SK-N-SH treated with all-trans-retinoic acid at 6 μM for 48 hours (cell line): Measurements from ENCODE around the gene FHIT.

Experiments used
- ATAC-seq: fragments of 200-7000 bp; cut with Tn5 transposase; 3 replicates; pipeline ENCODE4 v1.9.1; 2020; ENCODE audit warnings: mild to moderate bottlenecking, moderate library complexity
- BACH2 ChIP-seq: fragments of 250-450 bp; sonication (Bioruptor Pico); IDR thresholded peaks from 2 replicates; pipeline ENCODE4 v1.9.0; 2021; ENCODE audit warnings: mild to moderate bottlenecking, borderline replicate concordance
- CREB5 ChIP-seq: fragments of 250-450 bp; sonication (Bioruptor Pico); IDR thresholded peaks from 2 replicates; pipeline ENCODE4 v1.5.1; 2020; ENCODE audit warnings: low read depth, mild to moderate bottlenecking, moderate library complexity
- CSDC2 ChIP-seq: fragments of 250-450 bp; sonication (Bioruptor Pico); IDR thresholded peaks from 2 replicates; pipeline ENCODE4 v1.5.0; 2020; ENCODE audit warnings: mild to moderate bottlenecking, moderate library complexity
- CSRNP3 ChIP-seq: fragments of 250-450 bp; sonication (Bioruptor Pico); IDR thresholded peaks from 2 replicates; pipeline ENCODE4 v1.5.1; 2021; ENCODE audit warnings: mild to moderate bottlenecking, moderate library complexity
- ESRRG ChIP-seq: fragments of 250-450 bp; sonication (Bioruptor Pico); IDR thresholded peaks from 2 replicates; pipeline ENCODE4 v1.6.1; 2021; ENCODE audit warnings: mild to moderate bottlenecking
- GLIS3 ChIP-seq: fragments of 250-450 bp; sonication (Bioruptor Pico); IDR thresholded peaks from 2 replicates; pipeline ENCODE4 v1.5.0; 2020; ENCODE audit warnings: mild to moderate bottlenecking, moderate library complexity
- ISL1 ChIP-seq: fragments of 250-450 bp; sonication (Bioruptor Pico); IDR thresholded peaks from 2 replicates; pipeline ENCODE4 v2.1.2; 2022; ENCODE audit warnings: mild to moderate bottlenecking, moderate library complexity
- OSR1 ChIP-seq: fragments of 250-450 bp; sonication (Bioruptor Pico); IDR thresholded peaks from 2 replicates; pipeline ENCODE4 v1.8.0; 2022; ENCODE audit warnings: moderate library complexity, mild to moderate bottlenecking, inconsistent platforms
- PATZ1 ChIP-seq: fragments of 250-450 bp; sonication (Bioruptor Pico); IDR thresholded peaks from 2 replicates; pipeline ENCODE4 v1.8.0; 2020; ENCODE audit warnings: mild to moderate bottlenecking, moderate library complexity, borderline replicate concordance
- PPARA ChIP-seq: fragments of 250-450 bp; sonication (Bioruptor Pico); IDR thresholded peaks from 2 replicates; pipeline ENCODE4 v1.5.0; 2020; ENCODE audit warnings: mild to moderate bottlenecking, borderline replicate concordance
- RARB ChIP-seq: fragments of 250-450 bp; sonication (Bioruptor Pico); IDR thresholded peaks from 2 replicates; pipeline ENCODE4 v1.8.0; 2021; ENCODE audit warnings: mild to moderate bottlenecking, moderate library complexity
- SNAI2 ChIP-seq: fragments of 250-450 bp; sonication (Bioruptor Pico); IDR thresholded peaks from 2 replicates; pipeline ENCODE4 v1.5.0; 2020; ENCODE audit warnings: mild to moderate bottlenecking, moderate library complexity
- TCF4 ChIP-seq: fragments of 250-450 bp; sonication (Bioruptor Pico); IDR thresholded peaks from 2 replicates; pipeline ENCODE4 v1.8.0; 2021; ENCODE audit warnings: mild to moderate bottlenecking, moderate library complexity, borderline replicate concordance
- TOX ChIP-seq: fragments of 250-450 bp; sonication (Bioruptor Pico); IDR thresholded peaks from 2 replicates; pipeline ENCODE4 v1.8.0; 2021; ENCODE audit warnings: mild to moderate bottlenecking, moderate library complexity, borderline replicate concordance
- TSHZ2 ChIP-seq: fragments of 250-450 bp; sonication (Bioruptor Pico); IDR thresholded peaks from 2 replicates; pipeline ENCODE4 v1.5.0; 2020; ENCODE audit warnings: mild to moderate bottlenecking, moderate library complexity
- ZC3H10 ChIP-seq: fragments of 250-450 bp; sonication (Bioruptor Pico); IDR thresholded peaks from 2 replicates; pipeline ENCODE4 v1.5.1; 2021; ENCODE audit warnings: mild to moderate bottlenecking, moderate library complexity
- ZFP30 ChIP-seq: fragments of 450-650 bp; formaldehyde crosslinking; IDR thresholded peaks from 2 replicates; pipeline ENCODE4 v1.5.0; 2022; ENCODE audit warnings: mild to moderate bottlenecking, moderate library complexity
- ZNF565 ChIP-seq: fragments of 450-650 bp; formaldehyde crosslinking; conservative IDR thresholded peaks from 2 replicates; pipeline ENCODE4 v1.5.0; 2020; ENCODE audit warnings: low read depth, mild to moderate bottlenecking, moderate library complexity
- ZNF70 ChIP-seq: fragments of 450-650 bp; formaldehyde crosslinking; IDR thresholded peaks from 2 replicates; pipeline ENCODE4 v1.5.0; 2020; ENCODE audit warnings: mild to moderate bottlenecking, moderate library complexity
- TF ChIP-seq, protein P1 (sequence below): fragments of 250-450 bp; sonication (Bioruptor Pico); IDR thresholded peaks from 2 replicates; pipeline ENCODE4 v1.8.0; 2021; ENCODE audit warnings: low read depth, mild to moderate bottlenecking, moderate library complexity, borderline replicate concordance

The FHIT gene

DNA sequence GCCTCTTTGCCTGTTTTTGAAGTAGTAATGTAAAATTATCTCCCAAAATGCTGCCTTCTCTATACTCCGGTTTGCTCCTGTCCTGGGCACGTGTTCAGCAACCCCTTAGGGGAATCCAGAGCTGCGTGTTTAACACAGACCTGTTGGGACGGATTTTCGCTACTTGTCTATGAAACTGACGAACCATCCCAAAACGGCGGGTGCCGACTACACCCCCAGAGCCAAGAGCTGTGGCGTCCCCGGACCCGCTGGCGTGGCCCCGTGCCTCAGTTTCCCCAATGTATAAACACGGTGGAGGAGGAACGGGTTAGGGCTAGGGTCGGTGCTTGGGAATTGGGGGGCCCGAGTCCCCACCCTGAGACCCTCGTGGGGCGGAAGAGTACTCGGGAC, 473 bp downstream of the FHIT start:
- ATAC-seq, result 0 out of 3 replicates have a peak, but pooled peaks have one; percentile 7
- TF ChIP-seq, protein P1, sequence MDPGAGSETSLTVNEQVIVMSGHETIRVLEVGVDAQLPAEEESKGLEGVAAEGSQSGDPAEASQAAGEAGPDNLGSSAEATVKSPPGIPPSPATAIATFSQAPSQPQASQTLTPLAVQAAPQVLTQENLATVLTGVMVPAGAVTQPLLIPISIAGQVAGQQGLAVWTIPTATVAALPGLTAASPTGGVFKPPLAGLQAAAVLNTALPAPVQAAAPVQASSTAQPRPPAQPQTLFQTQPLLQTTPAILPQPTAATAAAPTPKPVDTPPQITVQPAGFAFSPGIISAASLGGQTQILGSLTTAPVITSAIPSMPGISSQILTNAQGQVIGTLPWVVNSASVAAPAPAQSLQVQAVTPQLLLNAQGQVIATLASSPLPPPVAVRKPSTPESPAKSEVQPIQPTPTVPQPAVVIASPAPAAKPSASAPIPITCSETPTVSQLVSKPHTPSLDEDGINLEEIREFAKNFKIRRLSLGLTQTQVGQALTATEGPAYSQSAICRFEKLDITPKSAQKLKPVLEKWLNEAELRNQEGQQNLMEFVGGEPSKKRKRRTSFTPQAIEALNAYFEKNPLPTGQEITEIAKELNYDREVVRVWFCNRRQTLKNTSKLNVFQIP (CRISPR knock-in tag), result no peak
- TF ChIP-seq ZNF70 (CRISPR knock-in tag) (no peak), SNAI2 (no peak)
- TF ChIP-seq, all 23 proteins: peak for 0

DNA sequence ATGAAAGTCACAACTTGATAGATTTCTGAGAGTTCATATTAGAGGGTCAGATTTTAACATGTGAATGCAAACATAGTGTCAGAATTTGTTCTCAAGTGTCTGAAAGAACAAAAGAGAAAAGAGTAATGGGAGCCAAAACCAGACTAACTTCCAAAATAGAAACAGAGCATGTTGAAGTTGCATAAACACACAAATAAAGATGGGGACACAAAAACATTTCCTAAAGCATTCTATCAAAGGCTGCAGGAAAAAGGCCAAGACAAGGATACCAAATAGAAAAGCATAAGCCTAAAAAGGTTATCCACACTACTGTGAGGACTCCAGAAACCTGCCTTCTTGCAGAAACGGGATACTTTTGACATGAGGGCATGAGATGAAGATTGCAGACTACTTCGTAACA, 2.8 kb downstream of the FHIT start:
- ATAC-seq, result no peak

More for the DNA sequence above, 2.8 kb downstream of the FHIT start:
- TF ChIP-seq BACH2 (CRISPR knock-in tag) (no peak), TOX (no peak), CSRNP3 (CRISPR knock-in tag) (no peak), CREB5 (no peak), RARB (no peak), TCF4 (no peak), CSDC2 (CRISPR knock-in tag) (no peak), ISL1 (CRISPR knock-in tag) (no peak), OSR1 (CRISPR knock-in tag) (no peak), ZNF565 (CRISPR knock-in tag) (no peak), GLIS3 (no peak), ZC3H10 (no peak), ESRRG (no peak), ZFP30 (no peak), TSHZ2 (CRISPR knock-in tag) (no peak), PATZ1 (no peak), PPARA (CRISPR knock-in tag) (no peak)
